Tibial artery (tissue), 4 donors: Measurements from ENCODE around the gene ITPK1.
A peak's percentile ranks its signal among the peaks of the same experiment; 100 is the strongest.

Source experiments
- DNase-seq, 2 donors: peaks; one replicate each; pipeline ENCODE4 v3.0.0-alpha.2; 2019
- H3K27ac ChIP-seq, 2 donors: fragments of 200-600 bp; sonication (generic) in 1 of 2; 1 replicate in 1 of 2; 2 replicates in 1 of 2; pipeline ENCODE4 v1.5.1; 2018 to 2019; ENCODE audit warnings: mild to moderate bottlenecking in 1 of 2
- H3K27me3 ChIP-seq, 2 donors: fragments of 200-600 bp; sonication (generic) in 1 of 2; one replicate each; pipeline versions ENCODE4 v1.5.1 to v1.6.0; 2016 to 2019
- H3K36me3 ChIP-seq, 3 donors: fragments of 200-600 bp; sonication (generic) in 2 of 3; one replicate each; pipeline ENCODE4 v1.5.1; 2016 to 2019; ENCODE audit warnings: mild to moderate bottlenecking in 2 of 3
- H3K4me1 ChIP-seq, 4 donors: fragments of 200-600 bp; sonication (generic) in 2 of 4; 1 replicate in 3 of 4; 2 replicates in 1 of 4; pipeline ENCODE4 v1.5.1; 2016 to 2019
- H3K4me3 ChIP-seq, 2 donors: fragments of 200-600 bp; sonication (generic) in 1 of 2; 1 replicate in 1 of 2; 2 replicates in 1 of 2; pipeline ENCODE4 v1.5.1; 2018 to 2019; ENCODE audit warnings: mild to moderate bottlenecking in 2 of 2
- H3K9me3 ChIP-seq, 3 donors: fragments of 200-600 bp; sonication (generic) in 1 of 3; one replicate each; pipeline ENCODE4 v1.5.1; 2016 to 2019
- CTCF ChIP-seq, 2 experiments: fragments of 200-600 bp in 1 of 2; fragments of 450-650 bp in 1 of 2; IDR thresholded peaks; one replicate each; pipeline ENCODE4 v1.5.1; 2017 to 2019; ENCODE audit warnings: antibody characterized with exemption in 2 of 2, mild to moderate bottlenecking in 1 of 2, moderate library complexity in 1 of 2
- intact Hi-C: fragments of 100-400 bp; cut with DNase I; formaldehyde crosslinking; loops from one replicate; pipeline ENCODE4 v1.15.0; 2023; ENCODE audit warnings: low total_unique reads

ITPK1 gene

DNA sequence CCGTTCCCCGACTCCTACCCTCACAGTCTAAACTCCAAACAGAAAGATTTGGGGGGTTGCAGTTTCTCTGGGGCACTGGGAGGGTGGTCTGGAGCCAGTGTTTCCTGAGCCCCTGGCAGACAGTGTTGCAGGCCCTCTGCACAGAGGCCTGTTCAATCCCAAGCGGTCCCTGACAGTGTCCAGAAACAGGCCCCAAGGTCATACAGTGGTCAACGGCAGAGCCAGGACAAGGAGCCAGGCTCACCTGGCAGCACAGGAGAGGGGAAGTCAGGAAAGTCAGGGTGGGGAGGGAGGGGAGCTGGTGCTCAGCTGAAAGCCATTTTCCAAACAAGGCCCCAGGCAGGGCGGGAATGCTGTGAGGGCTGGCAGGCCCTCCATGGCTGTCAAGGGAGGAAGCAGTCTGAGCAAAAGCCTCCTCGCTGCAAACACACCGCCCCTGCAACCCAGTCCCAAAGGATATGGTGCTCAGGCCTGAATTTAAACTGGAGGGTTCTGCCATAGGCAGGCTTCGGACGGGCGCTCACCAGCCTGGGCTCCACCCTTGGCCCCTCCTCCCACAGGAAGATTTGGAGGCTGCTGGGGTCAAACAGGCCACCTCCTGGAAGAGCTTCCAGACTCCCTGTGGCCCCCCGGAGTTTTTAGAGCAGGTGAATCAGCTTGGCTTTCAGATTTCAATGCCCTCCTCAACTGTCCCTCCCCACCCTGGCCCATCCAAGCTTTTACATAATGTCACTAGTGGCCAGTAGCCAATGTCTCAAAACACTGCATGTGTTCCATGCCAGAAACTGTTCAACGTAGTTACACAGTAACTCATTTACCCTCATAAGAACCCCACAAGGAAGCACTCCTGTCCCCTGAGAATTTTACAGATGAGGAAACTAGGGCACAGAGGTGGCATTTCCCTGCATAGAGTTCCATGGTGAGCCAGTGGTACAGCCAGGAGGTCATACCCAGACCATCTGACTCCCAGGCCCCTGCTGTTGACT, 151.3 kb downstream of the ITPK1 start:
- intact Hi-C loops, result no loop called here
- DNase-seq, result no peak
- Histone ChIP-seq H3K36me3 (peaks cover 0 to 24% (median 13%) of the 10 kb centered on the region in 3 donors), H3K27ac (peak overlapping the region in 1 of 2 donors; percentile 1), H3K9me3 (no peaks in the 10 kb centered on the region), H3K4me3 (no peak overlapping the region), H3K27me3 (no peaks in the 10 kb centered on the region), H3K4me1 (peaks cover 0 to 28% (median 18%) of the 10 kb centered on the region in 4 donors)
- TF ChIP-seq CTCF (IDR thresholded peaks at IDR 0.05), result no peak

DNA sequence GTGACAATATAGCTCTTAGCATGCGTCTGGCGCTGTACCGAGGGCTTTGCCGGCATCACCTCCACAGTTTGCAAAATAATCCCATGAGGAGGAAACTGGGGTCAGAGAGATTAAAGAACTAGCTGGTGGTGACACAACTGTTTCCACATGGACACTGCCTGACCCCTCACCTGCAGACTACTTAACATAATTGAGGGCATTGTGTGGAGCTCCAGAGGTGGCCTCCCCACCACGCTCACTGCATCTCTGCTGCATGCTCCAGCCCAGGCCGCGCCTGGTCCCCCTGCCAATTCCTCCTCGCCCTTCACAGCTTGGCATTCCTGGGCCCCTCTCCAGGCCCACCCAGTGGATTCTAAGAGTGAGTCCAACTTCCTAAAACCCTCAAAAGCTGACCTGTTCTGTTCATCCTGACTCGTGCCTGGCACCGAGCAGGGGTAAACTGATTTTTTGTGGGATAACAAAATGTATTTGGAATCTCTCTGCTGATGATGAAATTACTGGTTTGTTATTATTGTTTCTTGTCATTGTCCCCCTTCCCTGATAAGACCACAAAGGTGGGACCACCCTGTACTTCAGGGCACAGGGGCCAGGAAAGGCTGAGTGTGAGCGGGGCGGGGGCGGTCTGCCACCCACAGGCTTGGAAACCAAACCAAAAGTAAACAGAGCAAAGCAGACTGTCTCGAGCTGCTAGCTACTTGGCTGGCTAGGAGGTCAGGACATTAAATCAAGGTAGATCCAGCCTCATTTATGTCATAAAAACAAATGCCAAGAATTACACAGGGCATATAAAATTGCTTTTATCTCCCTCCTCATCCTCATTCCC, 152.2 kb downstream of the ITPK1 start:
- H3K4me3 ChIP-seq, result no peak overlapping the region
- H3K36me3 ChIP-seq, result peaks cover 2 to 30% (median 19%) of the 10 kb centered on the region in 3 donors
- peak overlapping the region; percentile 1 to 20 for H3K27ac ChIP-seq
- no peaks in the 10 kb centered on the region for H3K27me3 ChIP-seq
- H3K9me3 ChIP-seq, result no peaks in the 10 kb centered on the region
- TF ChIP-seq CTCF (IDR thresholded peaks at IDR 0.05), result no peak
- intact Hi-C loops, result no loop called here
- H3K4me1 ChIP-seq, result peaks cover 0 to 26% (median 18%) of the 10 kb centered on the region in 4 donors
- no peak for DNase-seq

- intact Hi-C loops, result no loop called here
- Histone ChIP-seq H3K27me3 (no peaks in the 10 kb centered on the region), H3K4me3 (no peak overlapping the region), H3K9me3 (no peaks in the 10 kb centered on the region), H3K36me3 (peaks cover 10 to 38% (median 26%) of the 10 kb centered on the region in 3 donors), H3K4me1 (peaks cover 0 to 26% (median 18%) of the 10 kb centered on the region in 4 donors), H3K27ac (no peak overlapping the region)
- no peak for TF ChIP-seq CTCF (IDR thresholded peaks at IDR 0.05)
- no peak for DNase-seq
Observed at GRCh38 chr14:92962831-92963095, 153.0 kb downstream of the ITPK1 start.

GRCh38 chr14:92962031-92962830, 153.5 kb downstream of the ITPK1 start:
- TF ChIP-seq CTCF (IDR thresholded peaks at IDR 0.05), result no peak
- H3K27me3 ChIP-seq, result no peaks in the 10 kb centered on the region
- DNase-seq, result no peak
- H3K27ac ChIP-seq, result no peak overlapping the region
- peaks cover 15 to 43% (median 31%) of the 10 kb centered on the region in 3 donors for H3K36me3 ChIP-seq
- no peaks in the 10 kb centered on the region for H3K9me3 ChIP-seq
- H3K4me1 ChIP-seq, result peaks cover 0 to 26% (median 18%) of the 10 kb centered on the region in 4 donors
- intact Hi-C loops, result no loop called here
- no peak overlapping the region for H3K4me3 ChIP-seq

DNA sequence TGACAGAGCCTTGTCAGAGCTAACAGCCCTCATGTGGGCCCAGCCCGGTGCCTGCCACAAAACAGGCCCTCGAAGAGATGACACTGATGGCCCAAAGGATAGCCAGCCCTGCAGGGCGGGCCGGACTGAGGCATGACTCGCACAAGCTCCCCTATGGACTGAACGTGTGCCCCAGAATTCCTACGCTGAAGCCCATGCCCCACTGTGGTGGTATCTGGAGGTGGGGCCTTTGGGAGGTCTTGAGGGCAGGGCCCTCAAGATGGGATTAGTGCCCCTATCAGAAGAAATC, 154.2 kb downstream of the ITPK1 start:
- Histone ChIP-seq H3K4me3 (no peak overlapping the region), H3K9me3 (no peaks in the 10 kb centered on the region), H3K36me3 (peaks cover 20 to 50% (median 39%) of the 10 kb centered on the region in 3 donors), H3K27me3 (no peaks in the 10 kb centered on the region), H3K27ac (no peak overlapping the region), H3K4me1 (peaks cover 0 to 26% (median 18%) of the 10 kb centered on the region in 4 donors)
- no peak for TF ChIP-seq CTCF (IDR thresholded peaks at IDR 0.05)
- intact Hi-C loops, result no loop called here
- no peak for DNase-seq
